Measurements from ENCODE around the gene ZKSCAN7.

DNA sequence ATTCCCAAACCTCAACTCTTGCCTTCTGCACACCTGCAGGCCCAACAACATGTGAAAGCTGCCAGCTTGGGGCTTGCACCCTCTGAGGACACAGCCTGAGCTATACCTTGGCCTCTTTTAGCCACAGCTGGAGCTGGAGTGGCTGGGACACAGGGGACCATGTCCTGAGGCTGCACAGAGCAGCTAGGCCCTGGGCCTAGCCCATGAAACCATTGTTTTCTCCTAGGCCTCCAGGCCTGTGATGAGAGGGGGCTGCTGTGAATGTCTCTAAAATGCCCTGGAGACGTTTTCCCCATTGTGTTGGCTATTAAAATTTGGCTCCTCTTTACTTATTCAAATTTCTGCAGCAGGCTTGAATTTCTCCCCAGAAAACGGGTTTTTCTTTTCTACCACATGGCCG, 7.2 kb downstream of the ZKSCAN7 start:
- TF ChIP-seq, protein P1, sequence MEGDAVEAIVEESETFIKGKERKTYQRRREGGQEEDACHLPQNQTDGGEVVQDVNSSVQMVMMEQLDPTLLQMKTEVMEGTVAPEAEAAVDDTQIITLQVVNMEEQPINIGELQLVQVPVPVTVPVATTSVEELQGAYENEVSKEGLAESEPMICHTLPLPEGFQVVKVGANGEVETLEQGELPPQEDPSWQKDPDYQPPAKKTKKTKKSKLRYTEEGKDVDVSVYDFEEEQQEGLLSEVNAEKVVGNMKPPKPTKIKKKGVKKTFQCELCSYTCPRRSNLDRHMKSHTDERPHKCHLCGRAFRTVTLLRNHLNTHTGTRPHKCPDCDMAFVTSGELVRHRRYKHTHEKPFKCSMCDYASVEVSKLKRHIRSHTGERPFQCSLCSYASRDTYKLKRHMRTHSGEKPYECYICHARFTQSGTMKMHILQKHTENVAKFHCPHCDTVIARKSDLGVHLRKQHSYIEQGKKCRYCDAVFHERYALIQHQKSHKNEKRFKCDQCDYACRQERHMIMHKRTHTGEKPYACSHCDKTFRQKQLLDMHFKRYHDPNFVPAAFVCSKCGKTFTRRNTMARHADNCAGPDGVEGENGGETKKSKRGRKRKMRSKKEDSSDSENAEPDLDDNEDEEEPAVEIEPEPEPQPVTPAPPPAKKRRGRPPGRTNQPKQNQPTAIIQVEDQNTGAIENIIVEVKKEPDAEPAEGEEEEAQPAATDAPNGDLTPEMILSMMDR (IDR thresholded peaks at IDR 0.05): no peak
- no peak for TF ChIP-seq YY1 (IDR thresholded peaks at IDR 0.05; ENCODE audit: low read depth)
- TF ChIP-seq RCOR1 (IDR thresholded peaks at IDR 0.05; ENCODE audit: low read length): no peak
- no peak for TF ChIP-seq POLR2AphosphoS5 (IDR thresholded peaks at IDR 0.05; ENCODE audit: low read depth, low read length)

Data from SK-N-SH (cell line).